HepG2 (cell line): ENCODE data around the gene ZNF865. TPM values are rescaled to one million over a fixed set of nuclear protein-coding genes. Genes with fewer than 3 reads are reported as not detected.

ENCODE experiments used
- AGO2 ChIP-seq: fragments of 200-400 bp; formaldehyde crosslinking; optimal IDR thresholded peaks from 2 replicates; pipeline ENCODE3; 2017; ENCODE audit warnings: mild to moderate bottlenecking, low read depth, low read length, moderate library complexity
- ARNT2 ChIP-seq: sonication (generic); formaldehyde crosslinking; IDR thresholded peaks from 2 replicates; pipeline ENCODE4 v1.8.0; 2022; ENCODE audit warnings: mild to moderate bottlenecking, low read depth, missing genetic modification reagents, moderate library complexity
- EED ChIP-seq: sonication (generic); formaldehyde crosslinking; IDR thresholded peaks from 2 replicates; pipeline ENCODE4 v1.5.0; 2020; ENCODE audit warnings: mild to moderate bottlenecking, missing genetic modification reagents
- GTF3A ChIP-seq: sonication (generic); formaldehyde crosslinking; conservative IDR thresholded peaks from 2 replicates; pipeline ENCODE4 v1.4.0; 2020; ENCODE audit warnings: mild to moderate bottlenecking, missing genetic modification reagents
- HNF1A ChIP-seq, 2 experiments: sonication (generic) in 1 of 2; formaldehyde crosslinking in 1 of 2; IDR thresholded peaks; 2 replicates each; pipeline versions ENCODE4 v1.4.0 to v1.6.1; 2016 to 2020; ENCODE audit warnings: borderline replicate concordance in 1 of 2, low read depth in 1 of 2, mild to moderate bottlenecking in 1 of 2, missing genetic modification reagents in 1 of 2
- IKZF5 ChIP-seq: IDR thresholded peaks from 2 replicates; pipeline ENCODE4 v1.6.1; 2018; ENCODE audit warnings: missing genetic modification reagents, mild to moderate bottlenecking, missing compliant biosample characterization
- PTBP1 ChIP-seq: fragments of 200-400 bp; formaldehyde crosslinking; IDR thresholded peaks from 2 replicates; pipeline ENCODE4 v1.6.1; 2018; ENCODE audit warnings: low read length, low read depth; ENCODE audit not compliant: poor library complexity, severe bottlenecking
- SP1 ChIP-seq, 2 experiments: fragments of 450-650 bp in 1 of 2; sonication (generic) in 1 of 2; formaldehyde crosslinking in 1 of 2; IDR thresholded peaks; 2 replicates each; pipeline versions ENCODE4 v1.4.0 to v1.6.1; 2016 to 2020; ENCODE audit warnings: missing genetic modification reagents in 1 of 2
- ZBTB21 ChIP-seq: sonication (generic); formaldehyde crosslinking; IDR thresholded peaks from 2 replicates; pipeline ENCODE4 v1.4.0; 2020; ENCODE audit warnings: missing genetic modification reagents
- ZKSCAN8 ChIP-seq: IDR thresholded peaks from 2 replicates; pipeline ENCODE4 v1.6.1; 2016; ENCODE audit warnings: borderline replicate concordance, missing genetic modification reagents, missing compliant biosample characterization
- ZNF292 ChIP-seq: sonication (generic); formaldehyde crosslinking; IDR thresholded peaks from 2 replicates; pipeline ENCODE4 v1.8.1; 2022; ENCODE audit warnings: mild to moderate bottlenecking, low read depth, missing genetic modification reagents, borderline replicate concordance
- ZNF326 ChIP-seq: sonication (generic); formaldehyde crosslinking; IDR thresholded peaks from 2 replicates; pipeline ENCODE4 v1.4.0; 2020; ENCODE audit warnings: missing genetic modification reagents, borderline replicate concordance
- ZNF839 ChIP-seq: sonication (generic); formaldehyde crosslinking; IDR thresholded peaks from 2 replicates; pipeline ENCODE4 v1.4.0; 2020; ENCODE audit warnings: missing genetic modification reagents, mild to moderate bottlenecking, borderline replicate concordance
- ZNF841 ChIP-seq: sonication (generic); formaldehyde crosslinking; IDR thresholded peaks from 2 replicates; pipeline ENCODE4 v1.8.1; 2023; ENCODE audit warnings: missing genetic modification reagents, borderline replicate concordance
- polyA plus RNA-seq, 8 experiments: library from polyadenylated mRNA; depleted of rRNA in 3 of 8; stranded (reverse) in 7 of 8; unstranded in 1 of 8; fragments of >200 nt; fragmentation: Illumina TruSeq in 4 of 8; extraction: Trizol in 4 of 8; gene quantifications; 2 replicates each; pipeline versions ENCODE4 v1.2.1 to v1.2.3, GENCODE V29; 2011 to 2016; ENCODE audit warnings: low read depth in 4 of 8, missing spikeins in 1 of 8, mixed read lengths in 1 of 8; ENCODE audit not compliant: insufficient read depth in 1 of 8
- total RNA-seq, 5 experiments: library from RNA; depleted of rRNA; stranded (reverse); fragments of >200 nt; fragmentation: Illumina TruSeq; extraction: Trizol; gene quantifications; 2 replicates each; pipeline ENCODE4 v1.2.3, GENCODE V29; 2016; ENCODE audit warnings: low read depth in 1 of 5
- TF ChIP-seq, protein P1 (sequence below): sonication (generic); formaldehyde crosslinking; IDR thresholded peaks from 2 replicates; pipeline ENCODE4 v1.9.0; 2021; ENCODE audit warnings: missing genetic modification reagents, mild to moderate bottlenecking, borderline replicate concordance
- TF ChIP-seq, protein P2 (sequence below): sonication (generic); formaldehyde crosslinking; IDR thresholded peaks from 2 replicates; pipeline ENCODE4 v1.5.1; 2020; ENCODE audit warnings: missing genetic modification reagents, mild to moderate bottlenecking, borderline replicate concordance
- TF ChIP-seq, protein P3 (sequence below): sonication (generic); formaldehyde crosslinking; IDR thresholded peaks from 2 replicates; pipeline ENCODE4 v1.4.0; 2020; ENCODE audit warnings: low read depth, mild to moderate bottlenecking, missing genetic modification reagents

ZNF865 gene
- total and polyA plus RNA-seq, 2 of the 13 experiments (the other 11 are each of a cell fraction or from before 2014, with no cell fraction given), result 0.93 to 1.0 TPM

DNA sequence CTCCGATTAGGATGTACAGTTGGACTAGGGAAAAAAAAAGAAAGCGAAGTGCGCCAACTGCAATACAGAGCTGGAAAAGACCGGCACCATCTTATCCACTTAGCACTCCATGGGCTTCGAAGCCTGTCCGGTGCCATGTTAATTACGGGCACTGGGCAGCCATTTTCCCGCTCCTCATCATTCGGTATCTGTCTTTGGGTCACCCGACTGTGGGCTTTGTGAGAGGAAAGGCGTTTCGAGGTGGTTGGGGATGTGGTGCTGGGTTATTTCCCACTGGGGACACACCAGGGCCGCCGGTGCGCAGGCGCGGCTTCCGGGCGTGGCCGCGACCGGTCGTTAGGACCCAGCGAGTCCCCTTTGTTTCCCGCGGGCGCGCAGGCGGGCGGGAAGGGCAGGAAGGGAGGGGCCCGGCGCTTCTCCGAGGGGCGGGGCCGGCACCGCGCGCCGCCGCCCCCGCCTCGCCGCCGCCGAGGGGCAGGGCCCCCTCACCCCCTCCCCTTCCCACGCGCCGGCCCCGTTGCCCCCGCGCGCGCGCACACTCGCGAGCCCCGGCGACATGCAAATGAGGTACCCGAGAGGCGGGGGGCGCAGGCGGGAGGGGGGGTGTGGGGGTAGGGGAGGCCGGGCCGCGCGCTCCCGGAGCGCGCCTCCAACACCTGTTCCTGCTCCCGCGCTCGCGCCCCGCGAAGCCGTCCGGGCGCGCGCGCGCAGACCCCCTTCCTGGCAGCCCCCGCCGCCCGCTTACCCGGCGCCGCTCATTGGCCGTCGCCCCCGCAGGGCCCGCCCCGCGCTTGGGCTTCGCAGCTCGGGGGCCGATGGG lies 5.4 kb upstream of the ZNF865 start, which contains the start of gene ZNF524 (continued):
- 0 out of 2 replicates have a peak, but pooled peaks have one; percentile 20 for TF ChIP-seq ZBTB21 (CRISPR knock-in tag)
- TF ChIP-seq HNF1A (IDR thresholded peaks at IDR 0.05; ENCODE audit: low read depth), result no peak
- TF ChIP-seq HNF1A (CRISPR knock-in tag; IDR thresholded peaks at IDR 0.05; ENCODE audit: borderline replicate concordance), result no peak; the same call in 1 of the 2 replicates
- TF ChIP-seq EED (CRISPR knock-in tag), result no peak
- TF ChIP-seq SP1 (IDR thresholded peaks at IDR 0.05), result no peak
- TF ChIP-seq SP1 (CRISPR knock-in tag; IDR thresholded peaks at IDR 0.05), result peak; percentile 75
- TF ChIP-seq PTBP1, result no peak
- no peak for TF ChIP-seq ZNF292 (CRISPR knock-in tag)
- no peak; the same call in 1 of the 2 replicates for TF ChIP-seq IKZF5
- TF ChIP-seq ZNF839 (CRISPR knock-in tag), result 0 out of 2 replicates have a peak, but pooled peaks have one; percentile 61
- no peak for TF ChIP-seq ZNF326 (CRISPR knock-in tag)
- TF ChIP-seq, protein P1, sequence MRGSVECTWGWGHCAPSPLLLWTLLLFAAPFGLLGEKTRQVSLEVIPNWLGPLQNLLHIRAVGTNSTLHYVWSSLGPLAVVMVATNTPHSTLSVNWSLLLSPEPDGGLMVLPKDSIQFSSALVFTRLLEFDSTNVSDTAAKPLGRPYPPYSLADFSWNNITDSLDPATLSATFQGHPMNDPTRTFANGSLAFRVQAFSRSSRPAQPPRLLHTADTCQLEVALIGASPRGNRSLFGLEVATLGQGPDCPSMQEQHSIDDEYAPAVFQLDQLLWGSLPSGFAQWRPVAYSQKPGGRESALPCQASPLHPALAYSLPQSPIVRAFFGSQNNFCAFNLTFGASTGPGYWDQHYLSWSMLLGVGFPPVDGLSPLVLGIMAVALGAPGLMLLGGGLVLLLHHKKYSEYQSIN (CRISPR knock-in tag), result no peak
- no peak; the same call in 1 of the 2 replicates for TF ChIP-seq ZNF841 (CRISPR knock-in tag)
- no peak for TF ChIP-seq ARNT2 (CRISPR knock-in tag)
- TF ChIP-seq, protein P2, sequence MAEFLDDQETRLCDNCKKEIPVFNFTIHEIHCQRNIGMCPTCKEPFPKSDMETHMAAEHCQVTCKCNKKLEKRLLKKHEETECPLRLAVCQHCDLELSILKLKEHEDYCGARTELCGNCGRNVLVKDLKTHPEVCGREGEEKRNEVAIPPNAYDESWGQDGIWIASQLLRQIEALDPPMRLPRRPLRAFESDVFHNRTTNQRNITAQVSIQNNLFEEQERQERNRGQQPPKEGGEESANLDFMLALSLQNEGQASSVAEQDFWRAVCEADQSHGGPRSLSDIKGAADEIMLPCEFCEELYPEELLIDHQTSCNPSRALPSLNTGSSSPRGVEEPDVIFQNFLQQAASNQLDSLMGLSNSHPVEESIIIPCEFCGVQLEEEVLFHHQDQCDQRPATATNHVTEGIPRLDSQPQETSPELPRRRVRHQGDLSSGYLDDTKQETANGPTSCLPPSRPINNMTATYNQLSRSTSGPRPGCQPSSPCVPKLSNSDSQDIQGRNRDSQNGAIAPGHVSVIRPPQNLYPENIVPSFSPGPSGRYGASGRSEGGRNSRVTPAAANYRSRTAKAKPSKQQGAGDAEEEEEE, result no peak
- TF ChIP-seq, protein P3, sequence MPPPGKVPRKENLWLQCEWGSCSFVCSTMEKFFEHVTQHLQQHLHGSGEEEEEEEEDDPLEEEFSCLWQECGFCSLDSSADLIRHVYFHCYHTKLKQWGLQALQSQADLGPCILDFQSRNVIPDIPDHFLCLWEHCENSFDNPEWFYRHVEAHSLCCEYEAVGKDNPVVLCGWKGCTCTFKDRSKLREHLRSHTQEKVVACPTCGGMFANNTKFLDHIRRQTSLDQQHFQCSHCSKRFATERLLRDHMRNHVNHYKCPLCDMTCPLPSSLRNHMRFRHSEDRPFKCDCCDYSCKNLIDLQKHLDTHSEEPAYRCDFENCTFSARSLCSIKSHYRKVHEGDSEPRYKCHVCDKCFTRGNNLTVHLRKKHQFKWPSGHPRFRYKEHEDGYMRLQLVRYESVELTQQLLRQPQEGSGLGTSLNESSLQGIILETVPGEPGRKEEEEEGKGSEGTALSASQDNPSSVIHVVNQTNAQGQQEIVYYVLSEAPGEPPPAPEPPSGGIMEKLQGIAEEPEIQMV (CRISPR knock-in tag), result no peak
- no peak for TF ChIP-seq AGO2
- no peak for TF ChIP-seq GTF3A (CRISPR knock-in tag)
- TF ChIP-seq ZKSCAN8, result no peak
